Stimulated activated CD4-positive, alpha-beta T cell treated with anti-CD3 and anti-CD28 coated beads, Interleukin-4, amount 100 ng/mL, for 1 hour (primary cell): ENCODE results near the gene RBM47.
"Not testable (repeated sequence)": the region's sequence is repeated elsewhere in the genome, so short reads cannot be mapped to it uniquely, and the experiment has no call there.

Experiments
- DNase-seq: peaks from one replicate; pipeline ENCODE4 v3.0.0-alpha.2; 2020

RBM47 gene

GRCh38 chr4:40629401-40630334 is at the start of gene RBM47:
Gene RBM47, minus strand, starts transcription at chr4:40629864. Its CDS starts 190,971 bp downstream, at chr4:40438893.
- peak; percentile 48 for DNase-seq

GRCh38 chr4:40678421-40678820 is 48.8 kb upstream of the RBM47 start:
- no peak for DNase-seq

DNA sequence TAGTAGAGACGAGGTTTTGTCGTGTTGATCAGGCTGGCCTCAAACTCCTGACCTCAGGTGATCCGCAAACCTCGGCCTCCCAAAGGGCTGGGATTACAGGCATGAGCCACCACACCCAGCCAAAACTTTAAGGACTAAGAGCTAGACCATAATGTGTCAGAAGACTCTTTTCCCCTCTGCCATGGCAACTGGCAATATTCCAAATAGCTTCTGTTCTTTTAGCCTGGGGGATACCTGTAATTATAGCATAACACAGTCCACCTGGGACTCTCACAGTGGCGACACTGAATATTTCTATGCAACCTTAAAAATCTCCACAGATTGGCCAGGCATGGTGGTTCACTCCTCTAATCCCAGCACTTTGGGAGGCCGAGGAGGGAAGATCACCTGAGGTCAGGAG is 45.5 kb upstream of the RBM47 start:
- no peak for DNase-seq

GRCh38 chr4:40672528-40673522 is 43.2 kb upstream of the RBM47 start:
- DNase-seq = peak; percentile 20

- DNase-seq = no peak
These were observed 39.8 kb upstream of the RBM47 start for GRCh38 chr4:40669504-40669903.

- no peak for DNase-seq
These were observed 36.2 kb upstream of the RBM47 start for GRCh38 chr4:40665842-40666241.

GRCh38 chr4:40662962-40663604 is 33.4 kb upstream of the RBM47 start:
- DNase-seq = peak; percentile 13

DNA sequence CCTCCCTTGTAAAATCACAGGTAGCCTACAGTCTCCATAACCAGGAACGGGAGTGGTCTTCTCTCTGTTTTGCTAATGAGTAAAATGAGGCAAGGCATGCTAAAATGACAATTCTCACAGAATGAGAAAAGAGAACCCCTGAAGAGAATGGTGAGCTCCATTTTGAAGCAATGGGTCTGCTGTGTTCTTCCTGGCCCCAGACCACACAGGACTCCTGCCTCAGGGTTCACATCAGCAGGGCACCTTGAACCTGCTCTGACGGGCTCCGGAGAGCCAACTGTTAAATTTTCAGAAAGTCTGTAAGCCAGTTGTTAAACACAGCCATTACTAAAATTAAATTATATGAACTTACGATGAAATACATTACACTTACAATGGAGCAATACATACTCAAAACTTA is 32.1 kb upstream of the RBM47 start:
- DNase-seq = no peak

- DNase-seq = no peak
These were observed 26.7 kb upstream of the RBM47 start for GRCh38 chr4:40656201-40656863.

DNA sequence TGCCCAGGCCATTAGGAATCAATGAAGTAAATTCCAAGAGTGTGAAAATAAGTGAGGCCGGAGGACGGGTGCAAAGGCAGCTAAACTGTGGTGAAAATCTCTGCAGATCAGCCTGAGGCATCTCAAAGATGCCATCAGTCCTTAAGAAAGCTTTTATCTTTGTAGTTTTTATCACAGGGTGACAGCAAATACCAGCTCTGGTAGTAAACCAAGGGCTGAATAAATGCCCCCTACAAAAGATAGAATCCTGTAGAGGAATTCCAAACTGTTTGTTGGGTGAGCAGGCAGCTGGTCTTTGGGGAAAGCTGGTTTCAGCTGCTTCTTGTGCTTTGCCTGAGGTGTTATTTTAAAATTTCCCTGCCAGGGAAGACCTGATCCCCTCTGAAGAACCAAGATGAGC is 21.6 kb upstream of the RBM47 start:
- no peak for DNase-seq

DNA sequence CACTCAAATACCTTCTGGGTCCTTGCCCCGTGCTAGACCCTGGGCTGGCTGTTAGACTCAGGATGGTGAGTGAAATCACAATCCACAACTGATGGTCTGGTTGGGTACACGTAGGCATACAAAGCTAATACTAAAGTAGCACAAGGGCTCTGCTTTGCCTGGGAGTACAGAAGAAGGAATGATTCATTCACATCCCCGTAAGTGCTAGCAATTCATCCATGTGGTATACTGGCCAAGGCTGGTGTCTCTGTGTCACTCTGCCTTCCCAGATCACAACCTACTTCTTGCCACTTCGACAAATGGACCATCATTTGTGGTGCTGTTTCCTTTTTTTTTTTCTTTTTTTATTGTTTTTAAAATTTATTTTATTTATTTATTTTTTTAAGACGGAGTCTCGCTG is 19.7 kb upstream of the RBM47 start:
- no peak for DNase-seq

DNA sequence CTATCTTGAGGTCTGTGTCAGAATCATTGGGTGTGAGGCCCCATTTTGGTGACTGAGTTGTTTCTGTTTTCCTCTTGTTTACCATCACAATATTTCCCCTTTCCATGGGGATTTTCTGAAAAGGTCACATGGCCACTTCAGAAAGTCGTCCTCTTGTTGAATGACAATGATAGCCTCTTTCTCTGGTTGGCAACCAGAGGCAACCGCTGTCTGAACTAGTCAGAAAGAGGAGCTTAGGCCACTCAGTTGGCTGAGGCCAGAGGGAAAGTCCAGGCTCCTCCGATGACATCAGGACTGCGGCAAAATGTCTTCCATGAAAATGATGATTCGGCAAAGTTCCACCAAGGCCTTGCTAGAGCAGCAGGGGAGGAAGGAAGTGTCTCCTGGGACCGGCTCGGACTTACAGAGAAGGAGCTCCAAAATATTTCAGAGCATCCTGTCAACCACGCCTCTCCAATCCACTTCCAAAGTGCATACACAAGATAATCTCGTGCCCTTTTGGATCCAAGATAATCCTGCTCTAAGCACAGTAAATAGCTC is 19.1 kb upstream of the RBM47 start:
- DNase-seq = no peak

DNA sequence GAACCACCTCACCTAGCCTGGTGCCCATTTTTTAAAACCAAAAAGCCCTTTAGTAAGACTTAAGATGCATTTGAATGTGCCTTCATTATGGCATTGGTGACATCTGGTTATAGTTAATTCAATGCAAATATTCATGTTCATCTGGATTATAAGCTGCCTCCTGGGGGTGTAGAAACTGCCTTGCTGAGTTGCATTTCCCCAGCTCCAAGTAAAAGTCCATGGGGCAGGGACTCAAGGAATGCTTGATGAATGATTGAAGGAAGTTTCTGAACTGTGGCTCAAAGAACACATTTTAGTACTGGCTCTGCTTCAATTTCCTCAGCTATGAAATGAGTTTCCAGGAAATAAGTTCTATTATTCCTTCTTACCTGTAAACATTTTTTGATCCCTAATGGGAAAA is 18.5 kb upstream of the RBM47 start:
- no peak for DNase-seq

- no peak for DNase-seq
These were observed 15.9 kb upstream of the RBM47 start for GRCh38 chr4:40645586-40645985.

- DNase-seq = no peak
These were observed 2.4 kb upstream of the RBM47 start for GRCh38 chr4:40632080-40632479.

GRCh38 chr4:40630335-40631021 is 814 bp upstream of the RBM47 start:
- no peak for DNase-seq

- DNase-seq = no peak
These were observed 776 bp downstream of the RBM47 start for GRCh38 chr4:40628888-40629287.

- not testable (repeated sequence) for DNase-seq
These were observed 1.3 kb downstream of the RBM47 start for GRCh38 chr4:40628407-40628806.

- no peak for DNase-seq
These were observed 2.1 kb downstream of the RBM47 start for GRCh38 chr4:40627540-40627939.

GRCh38 chr4:40626183-40626990 is 3.3 kb downstream of the RBM47 start:
- no peak for DNase-seq

DNA sequence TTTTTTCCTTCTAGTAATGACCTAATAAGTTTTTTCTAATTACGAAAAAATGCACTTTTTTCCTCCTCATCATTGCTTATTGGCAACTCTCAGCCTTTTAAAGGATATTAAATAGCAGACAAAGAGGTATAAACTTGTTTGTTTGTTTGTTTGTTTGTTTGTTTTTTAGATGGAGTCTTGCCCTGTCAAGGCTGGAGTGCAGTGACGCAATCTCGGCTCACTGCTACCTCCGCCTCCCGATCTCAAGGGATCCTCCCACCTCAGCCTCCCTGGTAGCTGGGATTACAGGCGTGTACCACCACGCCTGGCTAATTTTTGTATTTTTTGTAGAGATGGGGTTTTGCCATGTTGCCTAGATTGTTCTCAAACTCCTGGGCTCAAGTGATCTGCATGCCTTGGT is 6.0 kb downstream of the RBM47 start:
- DNase-seq = no peak
